ENCODE data around the gene RNF157. TPM values are rescaled to one million over a fixed set of nuclear protein-coding genes. Genes with fewer than 3 reads are reported as not detected.

RNF157 gene
- total and polyA plus RNA-seq, 2 of the 13 experiments (the other 11 are each of a cell fraction or from before 2014, with no cell fraction given) = 0.44 to 1.5 TPM

DNA sequence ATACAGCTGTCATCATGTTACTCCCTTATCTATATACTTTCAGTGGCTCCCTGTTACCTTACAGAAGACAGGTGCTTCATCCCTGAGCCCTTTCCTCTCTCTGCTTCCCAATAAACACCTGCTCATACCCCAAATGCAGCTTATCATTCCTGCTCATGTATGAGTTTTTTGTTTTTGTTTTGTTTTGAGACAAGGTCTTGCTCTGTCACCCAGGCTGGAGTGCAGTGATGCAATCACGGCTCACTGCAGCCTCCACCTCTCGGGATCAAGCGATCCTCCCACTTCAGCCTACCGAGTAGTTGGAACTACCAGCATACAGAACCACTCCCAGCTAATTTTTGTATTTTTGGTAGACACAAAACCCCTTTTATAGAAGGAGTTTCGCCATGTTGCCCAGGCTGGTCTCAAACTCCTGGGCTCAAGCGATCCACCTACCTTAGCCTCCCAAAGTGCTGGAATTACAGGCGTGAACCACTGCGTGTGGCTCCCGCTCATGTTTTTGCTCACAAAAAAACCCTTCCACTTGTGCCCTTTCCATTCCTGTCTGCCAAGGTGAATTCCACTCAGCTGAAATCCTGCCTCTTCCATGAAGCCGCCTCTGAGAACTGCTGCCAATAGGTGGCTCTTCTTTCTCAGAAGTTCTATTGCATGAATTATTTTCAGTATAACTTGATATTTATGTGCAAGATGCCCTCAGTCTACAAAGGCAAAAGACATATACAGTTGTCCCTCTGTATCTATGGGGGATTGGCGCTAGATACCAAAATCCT, 7.9 kb upstream of the RNF157 start (continued):
- TF ChIP-seq ZNF777 (CRISPR knock-in tag; IDR thresholded peaks at IDR 0.05) = no peak
- no peak for TF ChIP-seq ZNF282 (IDR thresholded peaks at IDR 0.05; ENCODE audit: partially characterized antibody)
- no peak for TF ChIP-seq ZNF775 (CRISPR knock-in tag; IDR thresholded peaks at IDR 0.05; ENCODE audit: borderline replicate concordance)
- no peak for TF ChIP-seq CHD4 (IDR thresholded peaks at IDR 0.05; ENCODE audit: borderline replicate concordance, low read length)
- TF ChIP-seq SP4 (CRISPR knock-in tag; IDR thresholded peaks at IDR 0.05) = no peak
- peak; percentile 32; the same call in 1 of the 2 replicates for TF ChIP-seq ATF7 (IDR thresholded peaks at IDR 0.05)
- TF ChIP-seq ATF7 (CRISPR knock-in tag; IDR thresholded peaks at IDR 0.05) = no peak
- TF ChIP-seq, protein P1, sequence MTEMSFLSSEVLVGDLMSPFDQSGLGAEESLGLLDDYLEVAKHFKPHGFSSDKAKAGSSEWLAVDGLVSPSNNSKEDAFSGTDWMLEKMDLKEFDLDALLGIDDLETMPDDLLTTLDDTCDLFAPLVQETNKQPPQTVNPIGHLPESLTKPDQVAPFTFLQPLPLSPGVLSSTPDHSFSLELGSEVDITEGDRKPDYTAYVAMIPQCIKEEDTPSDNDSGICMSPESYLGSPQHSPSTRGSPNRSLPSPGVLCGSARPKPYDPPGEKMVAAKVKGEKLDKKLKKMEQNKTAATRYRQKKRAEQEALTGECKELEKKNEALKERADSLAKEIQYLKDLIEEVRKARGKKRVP (CRISPR knock-in tag; IDR thresholded peaks at IDR 0.05) = peak in 1 of 2 experiments; percentile 92; a peak in 2 of 4 replicates
- TF ChIP-seq HCFC1 (IDR thresholded peaks at IDR 0.05; ENCODE audit: low read depth, low read length) = no peak
- TF ChIP-seq DPF2 (CRISPR knock-in tag; IDR thresholded peaks at IDR 0.05; ENCODE audit: borderline replicate concordance, low read depth) = no peak
- 0 out of 2 replicates have a peak, but pooled peaks have one; percentile 64 for TF ChIP-seq GZF1 (CRISPR knock-in tag; IDR thresholded peaks at IDR 0.05)
- TF ChIP-seq ZFX (CRISPR knock-in tag; IDR thresholded peaks at IDR 0.05; ENCODE audit: low read depth) = no peak
- no peak for TF ChIP-seq FLYWCH1 (CRISPR knock-in tag; IDR thresholded peaks at IDR 0.05)
- no peak for TF ChIP-seq DR1 (CRISPR knock-in tag; IDR thresholded peaks at IDR 0.05)
- TF ChIP-seq DNMT1 (CRISPR knock-in tag; IDR thresholded peaks at IDR 0.05) = no peak
- 0 out of 2 replicates have a peak, but pooled peaks have one; percentile 7 for TF ChIP-seq RARA (CRISPR knock-in tag; IDR thresholded peaks at IDR 0.05)
- no peak for TF ChIP-seq SP1 (IDR thresholded peaks at IDR 0.05)
- TF ChIP-seq SP1 (CRISPR knock-in tag; IDR thresholded peaks at IDR 0.05) = no peak
- no peak for TF ChIP-seq ZNF615 (CRISPR knock-in tag; IDR thresholded peaks at IDR 0.05; ENCODE audit: borderline replicate concordance)
- no peak for TF ChIP-seq RFXANK (CRISPR knock-in tag; IDR thresholded peaks at IDR 0.05)
- no peak for TF ChIP-seq ZNF607 (CRISPR knock-in tag; IDR thresholded peaks at IDR 0.05; ENCODE audit: borderline replicate concordance)
- TF ChIP-seq IRF2 (CRISPR knock-in tag; IDR thresholded peaks at IDR 0.05) = 0 out of 2 replicates have a peak, but pooled peaks have one; percentile 49
- TF ChIP-seq NR3C1 (CRISPR knock-in tag; IDR thresholded peaks at IDR 0.05) = no peak
- no peak; the same call in 1 of the 2 replicates for TF ChIP-seq KMT2B (CRISPR knock-in tag; IDR thresholded peaks at IDR 0.05)
- TF ChIP-seq, protein P2, sequence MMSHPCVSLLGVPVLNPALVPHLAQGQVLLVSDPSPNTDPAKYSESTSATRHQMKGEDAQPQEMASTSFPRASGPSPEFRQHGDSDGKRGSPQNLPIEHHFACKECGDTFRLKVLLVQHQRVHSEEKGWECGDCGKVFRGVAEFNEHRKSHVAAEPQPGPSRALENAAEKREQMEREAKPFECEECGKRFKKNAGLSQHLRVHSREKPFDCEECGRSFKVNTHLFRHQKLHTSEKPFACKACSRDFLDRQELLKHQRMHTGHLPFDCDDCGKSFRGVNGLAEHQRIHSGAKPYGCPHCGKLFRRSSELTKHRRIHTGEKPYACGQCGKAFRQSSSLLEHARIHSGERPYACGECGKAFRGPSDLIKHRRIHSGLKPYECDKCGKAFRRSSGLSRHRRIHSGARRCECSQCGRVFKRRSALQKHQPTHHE (CRISPR knock-in tag; IDR thresholded peaks at IDR 0.05; ENCODE audit: borderline replicate concordance) = no peak
- TF ChIP-seq, protein P3, sequence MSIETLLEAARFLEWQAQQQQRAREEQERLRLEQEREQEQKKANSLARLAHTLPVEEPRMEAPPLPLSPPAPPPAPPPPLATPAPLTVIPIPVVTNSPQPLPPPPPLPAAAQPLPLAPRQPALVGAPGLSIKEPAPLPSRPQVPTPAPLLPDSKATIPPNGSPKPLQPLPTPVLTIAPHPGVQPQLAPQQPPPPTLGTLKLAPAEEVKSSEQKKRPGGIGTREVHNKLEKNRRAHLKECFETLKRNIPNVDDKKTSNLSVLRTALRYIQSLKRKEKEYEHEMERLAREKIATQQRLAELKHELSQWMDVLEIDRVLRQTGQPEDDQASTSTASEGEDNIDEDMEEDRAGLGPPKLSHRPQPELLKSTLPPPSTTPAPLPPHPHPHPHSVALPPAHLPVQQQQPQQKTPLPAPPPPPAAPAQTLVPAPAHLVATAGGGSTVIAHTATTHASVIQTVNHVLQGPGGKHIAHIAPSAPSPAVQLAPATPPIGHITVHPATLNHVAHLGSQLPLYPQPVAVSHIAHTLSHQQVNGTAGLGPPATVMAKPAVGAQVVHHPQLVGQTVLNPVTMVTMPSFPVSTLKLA (IDR thresholded peaks at IDR 0.05) = no peak
- TF ChIP-seq TEAD3 (CRISPR knock-in tag; optimal IDR thresholded peaks at IDR 0.05; ENCODE audit: borderline replicate concordance) = peak; percentile 19
- no peak for TF ChIP-seq FOXO1 (CRISPR knock-in tag; IDR thresholded peaks at IDR 0.05)
